GM19023 (cell line): ENCODE measurements around the gene PITPNM1.

ENCODE experiments used
- ATAC-seq: cut with Tn5 transposase; IDR thresholded peaks from one replicate; pipeline ENCODE4 v1.9.1; 2021; ENCODE audit warnings: mild to moderate bottlenecking, moderate library complexity; ENCODE audit not compliant: unreplicated experiment

The PITPNM1 gene

DNA sequence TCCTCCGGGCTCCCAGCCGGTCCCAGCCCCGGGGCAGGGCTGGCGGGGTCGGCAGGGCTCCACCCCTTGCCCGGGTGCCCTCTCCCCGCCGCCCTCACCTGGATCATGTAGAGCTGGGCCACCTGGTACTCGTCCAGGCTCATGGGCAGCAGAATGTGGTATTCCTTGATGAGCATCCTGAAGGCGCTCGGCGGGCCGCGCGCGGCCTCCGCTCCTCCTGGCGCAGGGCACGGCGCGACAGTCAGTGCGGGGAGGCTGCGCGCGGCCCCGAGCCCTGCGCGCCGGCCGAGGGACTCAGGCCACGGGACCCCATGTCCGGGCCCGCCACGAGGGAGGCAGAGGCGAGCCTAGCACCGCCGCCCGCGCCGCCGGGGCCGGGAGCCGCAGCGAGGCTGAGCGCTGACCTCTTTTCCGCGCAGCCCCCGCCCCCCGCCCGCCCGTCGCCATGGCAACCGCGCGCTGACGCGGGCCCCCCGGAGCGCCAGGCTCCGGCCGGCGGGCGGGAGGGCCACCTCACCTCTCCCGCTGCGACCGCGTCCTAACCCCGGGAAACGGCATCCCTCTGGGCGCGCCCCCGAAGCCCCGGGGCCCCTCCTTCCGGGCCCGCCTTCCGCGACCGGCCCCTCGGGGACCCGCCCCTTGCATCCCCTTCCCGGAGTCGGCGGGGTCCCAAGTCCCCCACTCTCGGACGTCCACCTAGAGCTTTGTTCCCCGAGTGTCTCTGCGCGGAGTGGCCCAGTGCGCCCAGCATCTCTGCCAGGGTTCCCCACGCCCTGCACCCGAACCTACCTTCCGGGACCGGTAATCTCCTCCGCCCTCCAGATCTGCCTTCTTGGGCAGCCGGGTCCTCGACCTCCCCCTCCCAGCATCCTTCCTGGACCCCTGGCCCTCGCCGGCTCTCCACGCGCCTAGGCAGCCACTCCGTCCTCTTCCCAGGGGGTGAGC is 886 bp downstream of the PITPNM1 start:
- ATAC-seq, result no peak

DNA sequence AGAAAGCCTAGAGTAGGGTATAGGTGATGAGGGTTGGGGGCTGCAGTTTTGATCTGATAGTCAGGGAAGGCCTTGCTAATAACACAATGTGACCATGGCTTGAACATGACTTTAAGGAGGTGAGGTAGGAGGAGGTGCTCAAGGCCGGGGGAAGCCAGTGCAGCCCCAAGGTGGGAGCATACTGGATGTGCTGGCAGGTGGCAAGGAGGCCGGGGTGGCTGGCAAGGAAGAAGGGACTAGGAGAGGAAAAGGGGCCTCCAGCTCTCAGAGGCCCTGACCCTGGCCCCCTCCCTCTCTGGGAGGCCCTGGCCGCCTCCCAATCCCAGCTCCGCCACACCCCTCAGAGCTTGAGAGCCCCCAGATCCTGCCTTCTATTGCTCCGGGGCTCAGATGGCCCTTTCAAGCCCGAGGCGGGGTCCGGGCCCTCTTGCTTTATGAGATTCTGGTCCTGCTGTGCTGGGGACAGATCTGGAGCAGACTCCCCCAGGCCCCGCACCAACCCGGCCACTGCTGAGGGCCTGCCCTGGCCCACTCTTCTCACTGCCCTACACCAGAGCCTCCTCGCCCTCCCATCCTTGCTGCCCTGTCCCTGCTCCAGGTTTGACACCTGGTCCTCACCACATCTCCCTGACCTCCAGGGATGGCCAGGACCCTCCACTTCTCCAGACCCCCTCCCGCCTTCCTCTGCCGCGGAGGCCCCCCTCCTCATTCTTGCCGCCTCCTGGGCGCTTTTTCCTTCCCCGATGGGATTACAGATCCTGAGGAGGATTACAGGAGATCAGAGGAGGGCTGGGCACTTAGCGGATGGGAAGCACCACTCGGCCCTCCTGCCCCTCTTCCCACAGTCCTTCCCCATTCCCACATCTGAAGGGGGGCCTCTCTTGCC is 1.8 kb downstream of the PITPNM1 start:
- ATAC-seq, result no peak

DNA sequence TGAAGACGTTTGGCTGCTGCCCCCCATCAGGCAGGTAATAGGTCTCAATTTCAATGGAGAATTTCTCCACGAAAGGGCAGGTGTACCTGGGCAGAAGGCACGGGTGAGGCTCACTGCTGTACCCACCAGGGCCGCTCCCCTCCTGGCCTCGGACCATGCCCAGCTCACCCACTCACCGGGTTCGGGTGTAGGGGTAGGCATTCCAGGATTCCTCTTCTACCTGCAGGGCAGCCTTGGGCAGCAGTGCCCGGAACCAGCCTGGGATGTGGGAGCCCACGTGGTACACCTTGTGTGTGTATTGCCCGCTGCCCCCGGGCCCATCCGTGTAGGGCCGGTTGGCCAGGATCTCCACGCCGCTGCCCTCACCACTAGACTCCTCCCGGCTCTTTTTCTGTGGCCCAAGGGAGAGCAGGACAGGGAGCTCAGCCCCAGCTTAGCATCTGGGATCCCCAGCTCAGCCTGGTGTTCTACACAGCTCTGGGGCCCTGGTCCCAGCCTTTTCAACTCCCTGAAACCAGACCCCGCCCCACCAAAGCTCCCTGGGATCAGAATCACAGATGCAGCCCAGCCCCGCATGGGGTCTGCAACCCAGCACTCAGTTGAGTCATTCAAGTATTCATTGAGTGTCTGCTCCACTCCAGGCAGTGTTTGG is 2.7 kb downstream of the PITPNM1 start:
- no peak for ATAC-seq

DNA sequence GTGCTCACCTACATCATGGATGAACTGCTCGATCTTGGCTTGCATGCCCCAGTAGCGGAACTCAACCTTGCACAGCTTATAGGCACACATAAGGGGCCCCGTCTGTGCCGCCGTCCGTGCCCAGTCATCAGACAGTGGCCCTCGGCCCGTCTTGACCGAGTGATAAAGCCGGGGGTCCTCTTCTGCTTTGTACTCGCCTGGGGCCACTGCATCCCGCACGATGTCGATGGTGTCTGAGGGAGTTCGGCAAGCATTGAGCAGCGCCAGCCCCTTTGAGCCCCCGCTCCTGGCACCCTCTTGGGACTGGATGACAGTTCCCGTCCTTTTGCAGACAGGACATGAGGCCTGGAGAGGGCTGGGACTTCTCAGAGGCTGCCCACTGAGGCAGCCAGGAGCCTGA is 3.3 kb downstream of the PITPNM1 start:
- ATAC-seq, result no peak

DNA sequence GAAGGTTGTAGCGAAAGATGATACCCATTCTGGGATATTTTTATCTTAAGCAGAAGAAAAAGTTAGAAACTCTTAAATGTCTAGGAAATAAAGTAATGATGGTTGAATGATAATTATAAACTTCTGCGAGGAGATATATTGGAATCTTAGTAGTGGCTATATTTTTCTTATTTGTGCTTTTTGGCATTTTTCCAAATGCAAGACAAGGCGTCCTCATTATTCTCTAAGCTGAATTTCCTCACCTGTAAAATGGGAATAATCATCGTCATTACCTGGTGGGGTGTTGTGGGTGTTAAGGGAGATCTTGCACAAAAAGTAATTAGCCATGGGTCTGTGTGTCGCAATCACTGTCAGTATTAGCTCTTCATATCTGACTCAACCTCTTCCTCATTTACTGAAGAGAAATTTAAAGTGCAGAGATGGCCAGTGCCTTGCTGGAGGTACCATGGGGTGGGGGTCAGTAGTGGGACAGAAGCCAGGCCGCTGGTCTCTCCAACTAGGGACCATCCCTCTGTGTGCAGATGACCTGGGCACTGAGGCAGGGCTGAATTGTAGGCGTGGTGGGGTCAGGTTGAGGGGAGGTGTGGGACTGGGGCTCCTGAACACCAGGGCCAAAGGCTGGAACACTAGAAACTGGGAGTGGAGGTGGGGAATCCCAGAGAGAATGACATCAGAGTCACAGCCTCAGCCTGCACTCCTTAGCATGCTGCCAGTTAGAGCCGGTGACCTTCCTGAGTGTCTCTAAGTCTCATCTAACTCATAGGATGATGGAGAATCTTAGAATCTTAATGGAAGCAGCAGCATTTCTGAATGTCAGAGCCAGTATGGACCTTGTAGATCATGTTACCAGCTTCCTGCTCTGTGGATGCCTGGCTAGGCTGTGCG is 4.1 kb downstream of the PITPNM1 start:
- ATAC-seq, result no peak

DNA sequence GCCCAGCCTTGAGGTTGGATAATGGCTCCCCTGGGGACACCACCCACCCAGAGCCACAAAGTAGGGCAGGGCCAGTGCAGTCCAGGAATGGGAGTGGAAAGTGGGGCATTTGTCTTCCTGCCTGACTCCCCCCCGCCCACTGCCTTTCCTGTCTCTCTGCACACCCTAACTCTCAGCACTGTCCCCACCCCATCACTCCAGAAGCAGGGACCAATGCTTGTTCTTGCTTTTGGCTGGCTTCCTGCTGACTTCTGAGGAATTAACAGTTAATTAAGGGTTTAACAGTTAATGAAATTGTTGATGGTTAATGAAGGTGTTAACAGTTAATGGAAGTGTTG is 4.7 kb downstream of the PITPNM1 start:
- ATAC-seq, result no peak

DNA sequence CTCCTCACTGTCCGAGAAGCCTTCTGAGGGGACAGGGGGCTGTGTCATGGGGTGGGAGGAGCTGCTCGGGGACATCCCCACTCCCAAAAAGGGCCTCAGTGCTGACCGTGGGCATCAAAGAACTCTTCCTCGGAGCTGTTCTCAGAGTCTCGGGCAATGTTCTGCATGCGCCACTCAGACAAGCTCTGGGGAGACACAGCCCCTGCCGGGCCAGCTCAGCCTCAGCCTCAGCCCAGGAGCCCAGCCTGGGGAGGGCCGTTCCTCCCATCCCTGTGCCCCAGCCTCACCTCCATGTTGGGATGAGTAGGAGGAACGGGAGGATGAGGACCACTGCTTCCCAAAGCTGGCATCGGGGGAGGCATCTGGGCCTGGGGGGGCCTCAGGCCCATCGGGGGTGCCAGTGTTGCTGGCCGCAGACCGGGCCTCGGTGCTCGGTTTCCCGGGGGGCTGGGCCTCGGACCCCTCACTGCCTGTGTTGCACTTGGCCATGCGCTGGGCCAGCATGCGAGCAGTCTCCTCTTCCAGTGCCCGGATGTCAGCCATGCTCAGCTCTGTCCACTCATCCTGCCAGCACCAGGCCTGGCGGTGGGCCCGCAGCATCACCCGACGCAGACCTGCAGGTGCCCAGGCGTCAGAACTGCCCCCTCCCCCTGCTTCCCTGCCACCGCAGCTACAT is 5.2 kb downstream of the PITPNM1 start:
- no peak for ATAC-seq

DNA sequence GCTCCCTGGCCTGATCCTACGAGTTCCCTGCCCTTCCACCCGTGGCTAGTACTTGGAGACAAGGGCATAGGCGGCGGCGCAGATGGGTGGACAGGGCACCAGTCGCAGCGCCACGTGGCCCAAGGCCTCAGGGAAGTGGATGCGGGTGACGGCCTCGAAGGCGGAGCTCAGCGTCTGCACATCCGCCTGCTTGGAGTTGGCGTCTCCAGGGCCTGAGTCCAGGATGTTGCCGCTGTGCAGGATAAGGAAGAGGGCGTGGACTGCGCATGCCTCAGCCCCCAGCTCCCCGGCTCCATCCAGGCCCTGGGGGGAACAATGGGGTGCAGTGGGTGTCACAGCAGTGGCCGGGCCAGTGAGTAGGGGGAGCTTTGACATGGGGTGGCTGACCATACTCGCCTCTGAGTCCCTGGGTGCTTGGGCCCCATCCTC is 6.6 kb downstream of the PITPNM1 start:
- no peak for ATAC-seq

DNA sequence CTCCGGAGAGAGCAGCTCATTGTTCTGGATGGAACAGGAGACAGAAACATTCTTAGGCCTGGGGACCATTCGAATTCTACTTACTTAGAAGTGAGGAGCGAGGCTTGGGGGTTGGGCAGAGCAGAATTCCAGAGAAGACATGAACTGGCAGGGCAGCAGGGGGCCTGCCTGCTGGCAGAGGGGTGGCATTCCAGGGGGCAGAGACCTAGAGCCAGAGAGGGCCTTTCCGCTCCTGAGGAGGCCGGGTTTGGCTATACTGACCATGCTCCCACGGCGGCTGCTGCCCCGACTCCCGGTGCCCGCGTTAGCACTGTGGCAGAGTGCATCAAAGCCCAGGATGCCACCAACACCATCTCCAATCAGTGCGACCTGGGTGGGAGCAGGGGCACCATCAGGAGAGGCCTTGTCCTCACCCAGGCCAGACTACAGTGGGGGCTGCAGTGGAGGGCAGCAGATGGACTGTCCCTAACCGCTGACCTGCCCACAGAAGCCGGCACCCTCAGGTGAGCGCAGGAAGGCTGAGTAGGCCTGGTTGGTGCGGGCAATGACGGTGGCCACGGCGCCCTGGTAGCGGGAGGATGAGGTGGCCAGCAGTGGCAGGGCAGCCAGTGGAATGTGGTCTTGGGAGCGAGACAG is 7.4 kb downstream of the PITPNM1 start:
- no peak for ATAC-seq

DNA sequence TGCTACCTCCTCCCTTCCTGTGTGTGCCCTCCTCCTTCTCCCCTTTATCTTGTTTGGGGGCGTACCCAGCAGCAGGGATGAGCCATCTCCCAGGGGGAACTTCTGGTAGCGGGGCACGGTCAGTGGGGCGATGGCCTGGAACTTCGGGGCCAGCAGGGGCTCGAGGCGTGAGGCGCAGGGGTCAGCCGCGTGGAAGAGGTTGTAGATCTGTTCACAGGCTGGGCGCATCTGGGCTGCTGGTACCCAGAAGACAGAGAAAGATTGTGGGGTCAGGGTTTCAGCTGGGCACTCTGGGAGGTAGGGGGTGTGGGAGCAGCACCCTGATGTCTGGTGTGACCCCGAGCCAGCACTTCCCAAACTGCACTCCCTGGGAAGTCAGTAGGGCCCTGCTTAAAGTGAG is 9.1 kb downstream of the PITPNM1 start:
- ATAC-seq, result no peak

DNA sequence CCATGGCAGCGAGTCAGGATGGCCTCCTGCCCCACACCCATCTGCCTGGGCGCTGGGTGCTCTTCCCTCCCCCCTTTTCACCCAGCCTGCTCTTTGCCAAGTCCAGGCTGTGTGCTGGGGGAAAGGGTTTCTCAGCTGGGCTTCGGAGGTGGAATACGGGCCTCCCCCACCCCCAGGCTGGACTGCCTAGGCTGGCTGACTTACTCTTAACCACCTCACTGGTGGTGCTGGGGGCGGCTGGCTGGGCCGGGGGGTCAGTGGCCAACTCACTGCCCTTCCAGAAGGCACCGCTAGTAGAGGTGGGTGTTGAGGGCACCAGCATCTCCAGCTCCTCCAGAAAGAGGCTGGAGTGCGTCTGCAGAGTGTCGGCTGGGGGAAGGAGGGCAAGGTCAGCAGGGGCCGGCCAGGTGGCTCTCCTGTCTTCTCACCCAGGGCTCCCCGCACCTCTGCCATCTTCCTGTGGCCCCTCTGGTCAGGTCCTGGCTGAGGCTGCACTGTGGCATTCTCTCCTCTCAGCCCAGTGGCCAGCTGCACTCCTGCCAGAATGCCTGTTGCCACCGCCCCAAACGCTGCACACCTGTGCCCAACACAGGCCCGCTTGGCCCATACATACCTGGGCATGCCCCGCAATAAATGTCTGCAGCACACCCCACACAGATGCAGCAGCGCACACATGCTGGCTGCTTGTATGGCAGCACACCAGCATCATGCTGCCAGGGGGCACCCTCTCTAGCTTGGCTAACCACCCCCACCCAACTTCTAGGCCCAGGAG is 9.7 kb downstream of the PITPNM1 start:
- no peak for ATAC-seq

DNA sequence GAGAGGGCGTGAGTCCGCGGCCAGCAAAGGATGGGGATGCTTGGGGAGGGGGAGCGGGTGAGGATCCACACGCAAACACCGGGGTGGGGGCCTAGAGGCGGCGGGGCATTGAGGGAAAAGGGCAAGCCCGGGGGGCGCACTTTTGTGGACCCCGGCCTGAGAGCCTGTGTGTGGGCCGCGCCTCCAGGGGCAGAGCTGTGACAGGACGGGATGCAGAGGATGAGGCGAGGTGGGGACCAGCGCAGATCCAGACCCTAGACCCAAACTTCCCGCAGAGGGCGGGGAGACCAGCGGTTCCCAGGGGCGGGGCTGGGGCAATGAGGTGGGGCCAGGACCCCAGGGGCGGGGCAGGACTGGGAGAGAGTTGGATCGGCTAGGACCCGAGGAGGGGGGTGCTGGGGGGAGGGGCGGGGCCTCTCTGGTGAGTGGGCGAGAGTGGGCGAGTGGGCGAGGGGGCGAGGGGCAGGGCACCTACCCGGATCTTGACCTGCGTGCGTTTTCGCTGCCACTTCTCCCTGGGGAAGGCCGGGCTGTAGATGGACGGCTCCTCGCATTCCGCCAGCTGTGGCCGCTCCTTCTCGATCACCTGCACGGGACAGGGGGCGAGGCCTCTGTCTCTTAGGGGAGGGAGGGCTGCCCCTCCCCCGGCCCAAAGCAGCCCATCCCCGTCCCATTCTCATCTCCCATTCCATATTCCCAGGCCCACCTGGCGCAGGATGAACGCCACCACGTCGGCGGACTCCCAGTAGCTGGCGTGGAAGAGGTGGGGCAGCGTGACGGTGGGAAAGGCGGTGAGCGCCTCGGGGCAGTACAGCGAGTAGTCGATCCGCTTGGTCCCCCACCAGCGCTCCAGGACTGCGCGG is 10.6 kb downstream of the PITPNM1 start:
- no peak for ATAC-seq

DNA sequence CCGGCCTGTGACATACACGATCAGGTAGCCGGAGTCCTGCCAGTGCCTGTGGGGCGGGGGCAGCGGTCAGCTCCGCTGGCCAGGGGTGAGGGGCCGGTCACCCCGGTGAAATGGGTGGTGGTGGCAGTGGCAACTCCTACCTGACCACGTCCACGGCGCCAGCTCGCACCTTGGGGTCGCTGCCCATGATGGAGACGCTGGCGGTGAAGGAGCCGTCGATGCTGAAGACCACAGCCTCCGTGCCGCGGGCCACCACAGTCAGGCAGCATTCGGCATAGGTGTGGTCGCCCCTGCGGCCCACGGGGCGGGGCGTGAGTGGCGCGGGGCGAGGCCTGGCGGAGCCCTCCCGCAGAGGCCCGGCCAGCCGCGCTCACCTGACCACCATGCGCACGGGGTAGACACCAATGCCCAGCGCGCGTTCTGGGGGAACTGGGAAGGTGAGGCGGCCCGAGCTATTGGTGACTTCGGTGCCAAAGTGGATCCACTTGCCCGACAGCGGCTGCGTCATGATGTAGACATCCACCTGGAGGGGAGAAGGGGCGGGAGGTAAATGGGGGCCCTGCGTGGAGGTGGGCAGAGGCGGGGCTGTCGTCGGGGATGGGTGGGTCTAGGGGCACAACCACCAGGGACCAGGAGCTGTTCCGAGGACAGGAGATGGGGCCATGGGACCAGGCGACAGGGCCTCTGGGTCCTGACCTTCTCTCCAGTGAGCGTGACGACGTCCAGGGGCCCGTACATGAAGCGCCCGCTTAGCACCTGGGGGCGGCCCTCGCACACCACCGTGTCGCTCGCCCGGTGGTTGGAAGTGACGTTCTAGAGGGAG is 11.4 kb downstream of the PITPNM1 start:
- ATAC-seq, result no peak

DNA sequence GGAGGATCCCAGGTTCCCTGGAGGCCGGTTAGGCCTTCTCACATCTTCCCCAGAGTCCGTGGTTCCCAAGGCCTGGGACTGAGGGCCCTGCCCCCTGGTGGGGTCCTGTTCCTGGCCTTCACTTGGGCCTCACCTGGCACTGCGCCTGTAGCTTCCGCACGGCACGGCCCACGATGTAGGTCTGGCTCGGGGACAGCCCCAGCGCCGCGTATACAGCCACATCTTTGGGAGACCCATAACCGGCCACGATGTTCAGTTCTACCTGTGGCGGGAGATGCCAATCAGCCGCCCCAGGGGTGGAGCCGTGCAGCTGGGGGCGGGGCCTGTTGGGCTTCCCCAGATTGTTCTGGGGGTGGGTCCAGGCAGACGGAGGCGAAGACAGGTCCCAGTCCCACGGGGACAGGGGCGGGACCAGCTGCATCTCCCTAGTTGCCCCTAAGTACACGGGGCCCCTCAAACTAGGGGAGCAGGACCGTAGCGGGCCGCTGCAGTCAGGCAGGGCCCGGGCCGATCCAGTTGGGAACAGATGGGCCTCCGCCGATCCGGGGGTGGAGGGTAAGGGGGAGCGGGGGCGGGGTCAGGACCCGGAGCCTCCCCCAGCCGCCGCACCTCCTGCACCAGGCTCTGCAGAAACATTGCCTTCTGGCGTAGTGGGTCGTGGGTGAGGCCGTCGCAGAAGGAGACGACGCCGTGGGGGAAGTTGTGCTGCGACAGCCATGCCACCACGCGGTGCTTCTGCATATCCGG is 12.2 kb downstream of the PITPNM1 start:
- no peak for ATAC-seq

DNA sequence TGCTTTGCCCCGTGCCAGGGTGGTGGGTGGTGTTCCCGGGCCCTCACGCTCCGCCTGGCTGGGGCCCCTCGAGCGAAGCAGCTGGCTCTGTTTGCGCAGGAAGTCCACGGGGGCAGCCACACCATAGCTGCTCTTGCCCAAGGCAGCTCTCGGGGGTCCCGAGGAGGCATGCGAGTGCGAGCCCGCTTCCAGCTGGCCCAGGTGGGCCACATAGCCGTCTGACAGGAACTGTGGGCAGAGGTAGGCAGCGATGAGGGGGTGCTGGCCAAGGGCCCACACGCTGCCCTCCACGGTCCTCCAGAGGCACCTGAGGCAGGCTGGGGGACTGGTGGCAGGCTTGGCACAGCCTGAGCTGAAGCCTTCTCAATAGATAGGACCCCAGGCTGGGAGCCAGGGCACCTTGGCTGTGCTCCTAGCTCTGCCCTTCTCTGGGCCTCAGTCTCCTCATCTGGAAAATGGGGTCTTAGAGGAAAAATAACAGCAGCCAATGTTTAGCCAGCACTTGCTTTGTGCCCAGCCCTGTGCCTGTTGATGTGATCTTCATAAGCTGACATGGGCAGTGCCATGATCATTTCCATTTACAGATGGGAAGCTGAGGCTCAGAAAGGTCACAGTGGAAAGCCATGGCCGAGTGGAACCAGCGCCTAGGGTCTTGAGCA is 13.0 kb downstream of the PITPNM1 start:
- no peak for ATAC-seq
